ENCODE measurements around the gene GNG11. TPM values are rescaled to one million over a fixed set of nuclear protein-coding genes. Genes with fewer than 3 reads are reported as not detected.
A peak's percentile ranks its signal among the peaks of the same experiment; 100 is the strongest.

The GNG11 gene
- total and polyA plus RNA-seq, 2 donors (not counting 3 experiments of a cell fraction or from before 2014, with no cell fraction given): 92.3 to 208 TPM

DNA sequence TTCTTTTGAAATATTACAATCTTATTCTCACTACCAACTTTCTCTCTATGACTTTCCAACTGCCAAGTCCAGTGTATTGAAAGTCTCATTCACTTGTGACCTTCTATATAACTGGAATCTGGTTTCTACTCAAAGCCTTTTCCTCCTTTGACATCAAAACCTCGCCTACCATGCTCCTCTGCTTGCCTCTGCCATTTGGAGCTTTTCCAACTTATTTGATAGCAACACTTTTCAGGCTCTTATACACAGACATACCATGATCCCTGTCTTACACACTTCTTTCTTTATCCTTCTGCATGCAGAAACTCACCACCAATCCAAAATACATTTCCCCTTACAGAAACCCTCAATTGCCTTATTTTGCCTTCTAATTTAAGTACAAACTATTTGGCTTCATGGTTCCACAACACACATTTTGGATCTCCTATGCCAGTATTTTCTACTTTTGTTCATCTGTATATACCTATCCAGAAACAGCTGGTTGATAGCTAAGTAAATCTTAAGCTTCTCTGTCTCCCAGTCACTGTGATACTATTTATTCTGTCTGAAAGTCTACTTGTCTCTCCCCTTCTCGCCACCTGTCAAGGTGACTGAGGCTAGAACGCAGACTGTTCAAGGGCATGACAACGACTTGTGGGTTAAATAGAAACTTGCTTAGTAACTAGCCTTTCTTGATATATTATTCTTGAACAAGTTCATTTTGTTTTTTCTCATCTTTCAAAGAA lies 22.4 kb downstream of the GNG11 start:
- peak overlapping the region; percentile 5 for H2AFZ ChIP-seq (ENCODE audit: low read depth, low read length)
- H3K36me3 ChIP-seq (ENCODE audit: control insufficient read depth in 2 of 2, extremely low read depth in 1 of 2, insufficient read depth in 2 of 2, low read length in 2 of 2): no peaks in the 10 kb centered on the region
- H3K9me3 ChIP-seq (replicated peaks; ENCODE audit: control insufficient read depth, insufficient read depth, low read length): no peaks in the 10 kb centered on the region
- peak overlapping the region; percentile 87 for H3K27ac ChIP-seq (ENCODE audit: insufficient read depth, low read depth, low read length)
- ChIA-PET CTCF (interaction anchor here (1.8 to 4.9 kb wide), 2 partner anchors 13 to 238 kb away, joined by 5 to 19 read pairs; no protein-coding TSS in a partner anchor), POLR2A (no interaction called here)
- TSS peak; percentile 89 for BruUV-seq (replicated peaks)
- no peak overlapping the region for H3K4me3 ChIP-seq (replicated peaks in 1 of 3; ENCODE audit: insufficient read depth in 1 of 3, low read depth in 1 of 3, low read length in 3 of 3)
- no peaks in the 10 kb centered on the region for H3K27me3 ChIP-seq (ENCODE audit: control insufficient read depth in 2 of 2, insufficient read depth in 2 of 2, low read length in 2 of 2)
- TF ChIP-seq POLR2AphosphoS5 (IDR thresholded peaks at IDR 0.05; ENCODE audit: insufficient read depth, low read depth, low read length): no peak
- no peak for TF ChIP-seq MYC (IDR thresholded peaks at IDR 0.05; ENCODE audit: low read depth, low read length)
- TF ChIP-seq POLR2A (IDR thresholded peaks at IDR 0.05; ENCODE audit: low read depth, low read length): no peak
- TF ChIP-seq GATA2 (IDR thresholded peaks at IDR 0.05; ENCODE audit: insufficient read depth, insufficient read length, low read depth, low read length): no peak
- no peak for TF ChIP-seq EZH2 (IDR thresholded peaks at IDR 0.05; ENCODE audit: borderline replicate concordance, low read depth, low read length, severe bottlenecking)
- TF ChIP-seq FOS (IDR thresholded peaks at IDR 0.05; ENCODE audit: borderline replicate concordance, insufficient read depth, low read length): no peak
- TF ChIP-seq, protein P1, sequence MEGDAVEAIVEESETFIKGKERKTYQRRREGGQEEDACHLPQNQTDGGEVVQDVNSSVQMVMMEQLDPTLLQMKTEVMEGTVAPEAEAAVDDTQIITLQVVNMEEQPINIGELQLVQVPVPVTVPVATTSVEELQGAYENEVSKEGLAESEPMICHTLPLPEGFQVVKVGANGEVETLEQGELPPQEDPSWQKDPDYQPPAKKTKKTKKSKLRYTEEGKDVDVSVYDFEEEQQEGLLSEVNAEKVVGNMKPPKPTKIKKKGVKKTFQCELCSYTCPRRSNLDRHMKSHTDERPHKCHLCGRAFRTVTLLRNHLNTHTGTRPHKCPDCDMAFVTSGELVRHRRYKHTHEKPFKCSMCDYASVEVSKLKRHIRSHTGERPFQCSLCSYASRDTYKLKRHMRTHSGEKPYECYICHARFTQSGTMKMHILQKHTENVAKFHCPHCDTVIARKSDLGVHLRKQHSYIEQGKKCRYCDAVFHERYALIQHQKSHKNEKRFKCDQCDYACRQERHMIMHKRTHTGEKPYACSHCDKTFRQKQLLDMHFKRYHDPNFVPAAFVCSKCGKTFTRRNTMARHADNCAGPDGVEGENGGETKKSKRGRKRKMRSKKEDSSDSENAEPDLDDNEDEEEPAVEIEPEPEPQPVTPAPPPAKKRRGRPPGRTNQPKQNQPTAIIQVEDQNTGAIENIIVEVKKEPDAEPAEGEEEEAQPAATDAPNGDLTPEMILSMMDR (IDR thresholded peaks at IDR 0.05; ENCODE audit: extremely low read depth in 1 of 2, insufficient read depth in 1 of 2, low read depth in 1 of 2, low read length in 2 of 2): no peak
- TF ChIP-seq, protein P2, sequence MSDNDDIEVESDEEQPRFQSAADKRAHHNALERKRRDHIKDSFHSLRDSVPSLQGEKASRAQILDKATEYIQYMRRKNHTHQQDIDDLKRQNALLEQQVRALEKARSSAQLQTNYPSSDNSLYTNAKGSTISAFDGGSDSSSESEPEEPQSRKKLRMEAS (IDR thresholded peaks at IDR 0.05; ENCODE audit: insufficient read depth, insufficient read length): no peak
- TF ChIP-seq JUN (IDR thresholded peaks at IDR 0.05; ENCODE audit: borderline replicate concordance, insufficient read depth, insufficient read length, low read depth): no peak
- H3K9ac ChIP-seq (replicated peaks; ENCODE audit: extremely low read depth, insufficient read depth, low read length): peak overlapping the region; percentile 76
- FAIRE-seq (no peak), DNase-seq (ENCODE audit: low read depth, low spot score) (peak; percentile 79)
- dilution Hi-C loops (cut with MboI; ENCODE audit: extremely low pct_ligation_motif_present, low sequenced_read_pairs) (no loop called here), intact Hi-C loops (cut with micrococcal nuclease) (loop anchor here (1.0 to 10.0 kb wide), 7 partner anchors 14 to 1309 kb away; partner anchors contain the start of genes BET1 and GNG11)
- H3K79me2 ChIP-seq (ENCODE audit: control insufficient read depth, insufficient read depth, low read length): no peaks in the 10 kb centered on the region
- no peaks in the 10 kb centered on the region for H3K9me1 ChIP-seq (replicated peaks; ENCODE audit: control insufficient read depth, extremely low read depth, insufficient read depth, low read length)
- peaks cover 59% of the 10 kb centered on the region for H3K4me1 ChIP-seq (ENCODE audit: control insufficient read depth, extremely low read depth, insufficient read depth, low read length)
- no peaks in the 10 kb centered on the region for H4K20me1 ChIP-seq (replicated peaks; ENCODE audit: control insufficient read depth, extremely low read depth, insufficient read depth, low read length)
- peak overlapping the region; percentile 40 for H3K4me2 ChIP-seq (ENCODE audit: insufficient read depth, low read length)
